Subcutaneous adipose tissue (tissue), 4 donors: ENCODE results near the gene IL1A. TPM values are rescaled to one million over a fixed set of nuclear protein-coding genes. Genes with fewer than 3 reads are reported as not detected.

ENCODE experiments used
- total RNA-seq, 4 donors: library from RNA; depleted of rRNA; stranded (reverse); fragments of >200 nt; gene quantifications; one replicate each; pipeline ENCODE4 v1.1.0, GENCODE V29; 2016
- TF ChIP-seq, protein P1 (sequence below): fragments of 450-650 bp; IDR thresholded peaks from one replicate; pipeline ENCODE4 v1.5.1; 2016; ENCODE audit warnings: low read depth, mild to moderate bottlenecking, control low read depth, antibody characterized with exemption, moderate library complexity

The IL1A gene
- total RNA-seq, 4 donors from 2014 or later: not detected

DNA sequence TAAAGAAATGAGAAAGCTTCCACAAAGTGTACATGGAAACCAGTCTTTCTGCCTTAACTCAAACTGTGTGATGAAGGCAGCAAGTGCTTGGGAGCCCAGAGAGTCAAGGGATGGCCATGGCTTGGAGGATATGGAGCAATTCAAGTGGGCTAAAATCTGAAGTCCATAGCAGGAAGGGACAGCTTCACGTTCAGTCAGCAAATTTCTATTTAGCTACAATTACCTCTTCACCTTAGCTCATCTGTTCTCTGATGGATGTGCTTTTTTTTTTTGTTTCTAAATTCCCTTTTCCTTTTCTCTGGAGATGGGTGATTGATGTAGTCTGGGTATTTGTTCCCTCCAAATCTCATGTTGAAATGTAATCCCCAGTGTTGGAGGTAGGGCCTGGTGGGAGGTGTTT is 4.9 kb upstream of the IL1A start:
- TF ChIP-seq, protein P1, sequence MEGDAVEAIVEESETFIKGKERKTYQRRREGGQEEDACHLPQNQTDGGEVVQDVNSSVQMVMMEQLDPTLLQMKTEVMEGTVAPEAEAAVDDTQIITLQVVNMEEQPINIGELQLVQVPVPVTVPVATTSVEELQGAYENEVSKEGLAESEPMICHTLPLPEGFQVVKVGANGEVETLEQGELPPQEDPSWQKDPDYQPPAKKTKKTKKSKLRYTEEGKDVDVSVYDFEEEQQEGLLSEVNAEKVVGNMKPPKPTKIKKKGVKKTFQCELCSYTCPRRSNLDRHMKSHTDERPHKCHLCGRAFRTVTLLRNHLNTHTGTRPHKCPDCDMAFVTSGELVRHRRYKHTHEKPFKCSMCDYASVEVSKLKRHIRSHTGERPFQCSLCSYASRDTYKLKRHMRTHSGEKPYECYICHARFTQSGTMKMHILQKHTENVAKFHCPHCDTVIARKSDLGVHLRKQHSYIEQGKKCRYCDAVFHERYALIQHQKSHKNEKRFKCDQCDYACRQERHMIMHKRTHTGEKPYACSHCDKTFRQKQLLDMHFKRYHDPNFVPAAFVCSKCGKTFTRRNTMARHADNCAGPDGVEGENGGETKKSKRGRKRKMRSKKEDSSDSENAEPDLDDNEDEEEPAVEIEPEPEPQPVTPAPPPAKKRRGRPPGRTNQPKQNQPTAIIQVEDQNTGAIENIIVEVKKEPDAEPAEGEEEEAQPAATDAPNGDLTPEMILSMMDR: no peak

- TF ChIP-seq, protein P1: no peak
These were observed 4.4 kb upstream of the IL1A start for GRCh38 chr2:112788653-112789052.

- TF ChIP-seq, protein P1: no peak
These were observed 3.6 kb upstream of the IL1A start for GRCh38 chr2:112787729-112788393.

GRCh38 chr2:112787294-112787693 is 3.0 kb upstream of the IL1A start:
- TF ChIP-seq, protein P1: no peak

DNA sequence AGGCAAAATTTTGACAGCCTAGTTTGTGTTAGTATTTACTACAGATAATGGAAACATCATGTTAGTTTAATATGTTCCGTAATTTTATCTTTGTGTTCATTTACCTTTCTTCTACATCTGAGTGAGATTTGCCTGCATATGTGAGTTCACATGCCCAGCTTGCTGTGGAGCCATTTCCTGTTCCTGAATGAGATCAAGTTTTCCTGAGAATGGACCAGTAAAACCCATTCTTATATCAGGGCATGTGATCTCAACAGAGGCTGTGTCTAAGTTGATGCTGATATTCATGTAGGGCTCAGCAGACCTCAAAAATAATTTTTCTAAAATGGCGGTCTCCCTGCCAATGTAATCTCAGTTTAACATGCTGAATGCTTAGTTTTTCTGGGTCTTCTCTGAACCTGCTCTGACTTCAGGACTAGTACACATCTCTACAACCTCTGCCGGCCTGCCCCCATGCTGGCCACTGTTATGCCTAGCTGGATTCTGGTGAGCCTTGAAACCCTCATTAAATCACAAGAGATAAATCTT is 1.0 kb downstream of the IL1A start:
- TF ChIP-seq, protein P1: no peak

DNA sequence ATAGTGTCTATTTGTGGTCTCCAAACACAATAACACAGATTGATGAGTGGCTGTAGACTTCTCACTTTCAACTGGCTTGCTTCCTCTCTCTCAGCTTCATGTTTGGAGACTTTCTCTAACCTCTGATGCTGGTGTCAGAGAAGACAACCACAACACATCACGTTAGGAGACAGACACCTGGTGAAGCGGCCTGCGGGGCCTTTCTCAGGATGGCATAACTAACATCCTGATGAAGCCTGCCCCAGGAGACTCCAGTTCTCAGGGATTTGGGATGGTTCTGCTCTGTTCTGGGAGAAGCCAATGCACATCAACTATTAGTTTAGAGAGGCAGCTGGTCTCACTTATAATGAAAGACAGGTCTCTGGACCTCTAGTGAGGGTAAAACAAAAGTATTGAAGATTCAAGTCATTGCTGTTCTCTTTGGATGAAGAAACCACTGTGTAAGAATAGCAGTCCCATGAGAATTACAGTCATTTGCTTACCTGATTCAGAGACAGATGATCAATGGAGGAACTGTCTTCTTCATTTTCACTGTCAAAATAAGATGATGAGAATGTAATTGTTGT is 2.0 kb downstream of the IL1A start:
- TF ChIP-seq, protein P1: no peak

DNA sequence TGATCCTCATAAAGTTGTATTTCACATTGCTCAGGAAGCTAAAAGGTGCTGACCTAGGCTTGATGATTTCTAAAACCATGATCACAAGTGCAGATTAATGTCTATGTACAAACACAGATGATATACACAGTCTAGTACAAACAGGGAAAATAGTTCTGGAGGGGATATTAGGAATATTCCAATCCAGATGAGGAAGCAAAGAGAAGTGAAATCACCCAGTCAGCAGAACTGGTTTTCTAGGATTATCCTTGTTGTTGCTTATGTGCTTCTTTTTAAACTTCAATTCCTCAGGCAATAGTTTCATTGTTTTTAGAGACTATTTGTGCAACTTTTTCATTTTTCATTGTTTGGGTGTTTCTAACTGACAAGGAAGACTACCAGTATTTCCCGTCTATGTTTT is 4.7 kb downstream of the IL1A start:
- TF ChIP-seq, protein P1: no peak
